Frontal cortex (tissue), 4 donors: ENCODE measurements around the gene GPR107. TPM values are rescaled to one million over a fixed set of nuclear protein-coding genes. Genes with fewer than 3 reads are reported as not detected.

ENCODE experiments used
- DNase-seq, 2 donors: peaks; one replicate each; pipeline ENCODE4 v3.0.0; 2012; ENCODE audit warnings: low spot score in 2 of 2
- FAIRE-seq: peaks from 2 replicates; lab custom pipeline; 2012; peaks lifted over from hg19 to GRCh38; lab: Jason Lieb, UNC
- total RNA-seq: library from RNA; depleted of rRNA; stranded (reverse); fragments of >200 nt; gene quantifications from one replicate; pipeline ENCODE4 v1.2.3, GENCODE V29; 2014
- donor health status: control.
- donor health status: control.
- donor health status: control.

Gene GPR107
- total RNA-seq, 1 donor from 2014 or later: 21.2 TPM

- FAIRE-seq (no peak), DNase-seq (no peak)
Observed at GRCh38 chr9:130049431-130050210, 4.1 kb upstream of the GPR107 start.

GRCh38 chr9:130050462-130050861 is 3.2 kb upstream of the GPR107 start:
- no peak for FAIRE-seq

GRCh38 chr9:130051855-130052254 is 1.9 kb upstream of the GPR107 start:
- DNase-seq: no peak
- FAIRE-seq: no peak

More at GRCh38 chr9:130050462-130050861, 3.2 kb upstream of the GPR107 start:
- no peak for DNase-seq

GRCh38 chr9:130053109-130053503 is 600 bp upstream of the GPR107 start:
- DNase-seq: no peak

GRCh38 chr9:130054325-130054786 is 650 bp downstream of the GPR107 start:
- DNase-seq (no peak), FAIRE-seq (no peak)

More at GRCh38 chr9:130053109-130053503, 600 bp upstream of the GPR107 start:
- no peak for FAIRE-seq

- FAIRE-seq (no peak), DNase-seq (no peak)
Observed at GRCh38 chr9:130054820-130055219, 1.1 kb downstream of the GPR107 start.

GRCh38 chr9:130058154-130058553 is 4.4 kb downstream of the GPR107 start:
- FAIRE-seq (no peak), DNase-seq (no peak)

GRCh38 chr9:130058887-130059286 is 5.2 kb downstream of the GPR107 start:
- FAIRE-seq (no peak), DNase-seq (no peak)

GRCh38 chr9:130060296-130060695 is 6.6 kb downstream of the GPR107 start:
- DNase-seq (no peak), FAIRE-seq (no peak)

GRCh38 chr9:130062750-130063149 is 9.0 kb downstream of the GPR107 start:
- FAIRE-seq (no peak), DNase-seq (no peak)

- DNase-seq (no peak), FAIRE-seq (no peak)
Observed at GRCh38 chr9:130064621-130065020, 10.9 kb downstream of the GPR107 start.

GRCh38 chr9:130069048-130069447 is 15.3 kb downstream of the GPR107 start:
- no peak for FAIRE-seq
- no peak for DNase-seq

- DNase-seq (no peak), FAIRE-seq (no peak)
Observed at GRCh38 chr9:130072515-130073235, 19.0 kb downstream of the GPR107 start.

GRCh38 chr9:130073373-130073772 is 19.7 kb downstream of the GPR107 start:
- FAIRE-seq: no peak
- no peak for DNase-seq

GRCh38 chr9:130078547-130078946 is 24.8 kb downstream of the GPR107 start:
- peak; percentile 34 to 46 for DNase-seq
- FAIRE-seq: no peak

GRCh38 chr9:130084337-130084736 is 30.6 kb downstream of the GPR107 start:
- FAIRE-seq (no peak), DNase-seq (no peak)

GRCh38 chr9:130088051-130088450 is 34.3 kb downstream of the GPR107 start:
- peak in 1 of 2 donors; percentile 33 for DNase-seq
- FAIRE-seq: no peak

- FAIRE-seq (no peak), DNase-seq (no peak)
Observed at GRCh38 chr9:130089141-130089540, 35.4 kb downstream of the GPR107 start.

- FAIRE-seq: no peak
- no peak for DNase-seq
Observed at GRCh38 chr9:130090915-130091314, 37.2 kb downstream of the GPR107 start.

GRCh38 chr9:130092910-130093309 is 39.2 kb downstream of the GPR107 start:
- DNase-seq (no peak), FAIRE-seq (no peak)

- no peak for DNase-seq
- no peak for FAIRE-seq
Observed at GRCh38 chr9:130095872-130096271, 42.2 kb downstream of the GPR107 start.
